ENCODE results near the gene HIGD1A. TPM values are rescaled to one million over a fixed set of nuclear protein-coding genes. Genes with fewer than 3 reads are reported as not detected.

Gene HIGD1A
- total and polyA plus RNA-seq, 9 of the 15 experiments (the other 6 are each of a cell fraction or from before 2014, with no cell fraction given), result 165 to 1,185 (median 333) TPM

DNA sequence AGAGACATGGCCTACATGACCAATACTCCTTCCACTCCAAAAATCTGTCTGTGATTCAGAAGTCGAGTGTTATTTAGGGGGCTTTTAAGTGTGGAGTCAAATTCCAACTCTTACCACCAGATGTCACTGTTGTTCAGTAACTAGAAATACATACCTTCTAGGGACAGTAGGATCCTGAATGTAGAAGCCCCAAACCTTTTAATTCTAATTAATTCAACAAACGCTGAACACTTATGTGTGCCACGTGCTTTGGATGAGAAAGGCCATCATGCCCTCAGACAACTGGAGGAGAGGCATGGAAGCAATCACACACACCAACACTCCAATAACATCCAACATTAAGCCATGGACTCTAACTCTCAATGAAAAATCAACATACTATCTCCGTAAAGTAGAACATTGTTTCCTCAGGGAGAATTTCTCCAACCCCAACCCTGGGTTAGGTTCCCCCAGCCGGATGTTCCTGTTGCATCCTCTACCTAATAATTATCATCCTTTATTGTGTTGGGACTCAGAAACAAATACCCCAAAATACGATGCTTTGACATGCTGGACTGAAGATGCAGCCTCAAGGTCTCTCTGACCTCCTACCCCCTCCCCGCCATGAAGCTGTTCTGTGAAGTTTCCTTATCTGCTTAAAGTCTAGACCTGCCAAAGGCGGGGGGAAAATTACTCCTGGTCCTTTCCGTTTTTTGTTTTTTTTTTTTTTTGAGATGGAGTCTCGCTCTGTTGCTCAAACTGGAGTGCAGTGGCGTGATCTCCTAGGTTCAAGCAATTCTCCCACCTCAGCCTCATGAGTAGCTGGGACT lies 23.2 kb downstream of the HIGD1A start (continued):
- TF ChIP-seq, protein P1, sequence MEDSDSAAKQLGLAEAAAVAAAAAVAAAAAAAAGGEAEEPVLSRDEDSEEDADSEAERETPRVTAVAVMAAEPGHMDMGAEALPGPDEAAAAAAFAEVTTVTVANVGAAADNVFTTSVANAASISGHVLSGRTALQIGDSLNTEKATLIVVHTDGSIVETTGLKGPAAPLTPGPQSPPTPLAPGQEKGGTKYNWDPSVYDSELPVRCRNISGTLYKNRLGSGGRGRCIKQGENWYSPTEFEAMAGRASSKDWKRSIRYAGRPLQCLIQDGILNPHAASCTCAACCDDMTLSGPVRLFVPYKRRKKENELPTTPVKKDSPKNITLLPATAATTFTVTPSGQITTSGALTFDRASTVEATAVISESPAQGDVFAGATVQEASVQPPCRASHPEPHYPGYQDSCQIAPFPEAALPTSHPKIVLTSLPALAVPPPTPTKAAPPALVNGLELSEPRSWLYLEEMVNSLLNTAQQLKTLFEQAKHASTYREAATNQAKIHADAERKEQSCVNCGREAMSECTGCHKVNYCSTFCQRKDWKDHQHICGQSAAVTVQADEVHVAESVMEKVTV (CRISPR knock-in tag; IDR thresholded peaks at IDR 0.05), result peak; percentile 88
- no peak for TF ChIP-seq C11orf30 (IDR thresholded peaks at IDR 0.05; ENCODE audit: low read depth)
- TF ChIP-seq, protein P2, sequence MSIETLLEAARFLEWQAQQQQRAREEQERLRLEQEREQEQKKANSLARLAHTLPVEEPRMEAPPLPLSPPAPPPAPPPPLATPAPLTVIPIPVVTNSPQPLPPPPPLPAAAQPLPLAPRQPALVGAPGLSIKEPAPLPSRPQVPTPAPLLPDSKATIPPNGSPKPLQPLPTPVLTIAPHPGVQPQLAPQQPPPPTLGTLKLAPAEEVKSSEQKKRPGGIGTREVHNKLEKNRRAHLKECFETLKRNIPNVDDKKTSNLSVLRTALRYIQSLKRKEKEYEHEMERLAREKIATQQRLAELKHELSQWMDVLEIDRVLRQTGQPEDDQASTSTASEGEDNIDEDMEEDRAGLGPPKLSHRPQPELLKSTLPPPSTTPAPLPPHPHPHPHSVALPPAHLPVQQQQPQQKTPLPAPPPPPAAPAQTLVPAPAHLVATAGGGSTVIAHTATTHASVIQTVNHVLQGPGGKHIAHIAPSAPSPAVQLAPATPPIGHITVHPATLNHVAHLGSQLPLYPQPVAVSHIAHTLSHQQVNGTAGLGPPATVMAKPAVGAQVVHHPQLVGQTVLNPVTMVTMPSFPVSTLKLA (conservative IDR thresholded peaks at IDR 0.05), result 0 out of 4 replicates have a peak, but pooled peaks of 1 of the 2 experiments have one; percentile 10
- TF ChIP-seq POLR2H (tag; IDR thresholded peaks at IDR 0.05; ENCODE audit: low read depth), result 0 out of 2 replicates have a peak, but pooled peaks have one; percentile 38
- peak; percentile 68 for TF ChIP-seq SMAD4 (CRISPR knock-in tag; conservative IDR thresholded peaks at IDR 0.05)
